ENCODE results near the gene GALNT2.
A peak's percentile ranks its signal among the peaks of the same experiment; 100 is the strongest.

The GALNT2 gene

DNA sequence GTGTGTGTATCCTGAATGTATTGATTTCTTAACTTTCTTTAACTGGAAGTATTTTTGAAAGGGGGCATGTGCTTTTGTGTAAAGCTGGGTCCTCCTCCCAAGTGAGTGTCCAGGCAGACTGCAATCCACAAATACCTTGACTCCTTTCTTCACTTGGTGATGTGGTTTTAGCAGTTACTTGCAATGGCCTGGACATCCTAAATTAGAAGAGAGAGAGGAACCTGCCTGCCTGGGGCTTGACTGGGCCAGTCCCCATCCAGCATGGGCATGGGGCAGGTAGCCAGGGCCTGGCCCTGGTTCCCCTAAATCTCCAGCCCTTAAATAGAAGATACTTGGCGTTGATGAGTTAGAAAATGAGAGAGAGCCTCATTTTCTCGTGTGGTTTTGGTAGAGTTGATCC, 199.4 kb downstream of the GALNT2 start:
- DNase-seq = no peak

DNA sequence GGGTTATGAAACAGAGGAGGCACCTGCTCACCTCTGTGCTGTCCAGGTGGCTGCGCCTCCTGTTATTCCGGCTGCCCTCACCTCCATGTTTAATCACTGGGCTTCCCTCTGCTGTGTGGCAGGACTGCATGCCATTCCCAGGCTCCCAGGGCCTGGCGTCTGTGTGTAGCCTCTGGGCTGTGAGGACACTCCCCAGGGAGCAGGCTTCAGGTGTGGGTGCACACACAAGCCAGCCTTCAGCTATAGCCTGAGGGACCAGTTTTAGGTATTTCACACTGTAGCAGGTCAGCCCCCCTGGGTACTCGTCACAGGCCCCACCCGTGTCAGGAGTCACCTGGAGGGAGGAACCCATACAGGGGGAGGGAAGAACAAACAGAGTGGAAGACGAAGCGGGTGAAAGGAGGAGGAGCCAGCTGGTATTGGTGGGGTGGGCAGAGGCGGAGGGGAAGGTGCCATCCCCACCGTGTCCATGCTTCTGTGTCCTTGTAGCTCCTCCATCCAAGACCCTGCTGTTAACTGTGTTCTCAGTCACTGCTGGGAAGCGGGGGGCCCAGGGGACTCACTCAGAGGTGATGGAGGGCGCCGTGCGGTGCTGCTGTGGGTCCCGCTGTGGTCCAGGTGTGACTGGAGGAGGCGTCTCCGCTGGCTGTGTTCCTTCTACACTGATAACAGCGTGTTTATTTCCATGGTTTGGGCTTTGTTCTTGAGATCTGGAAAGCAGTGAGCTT, 200.5 kb downstream of the GALNT2 start:
- no peak for DNase-seq

GRCh38 chr1:230268371-230269170, 201.5 kb downstream of the GALNT2 start:
- peak in 1 of 5 experiments; percentile 15 for DNase-seq

GRCh38 chr1:230270185-230270558, 203.1 kb downstream of the GALNT2 start:
- DNase-seq = no peak

- peak in 1 of 5 experiments; percentile 56 for DNase-seq
These were observed 203.7 kb downstream of the GALNT2 start for GRCh38 chr1:230270559-230271281.

GRCh38 chr1:230271300-230272035, 204.4 kb downstream of the GALNT2 start:
- no peak for DNase-seq

GRCh38 chr1:230272557-230272956, 205.5 kb downstream of the GALNT2 start:
- no peak for DNase-seq

DNA sequence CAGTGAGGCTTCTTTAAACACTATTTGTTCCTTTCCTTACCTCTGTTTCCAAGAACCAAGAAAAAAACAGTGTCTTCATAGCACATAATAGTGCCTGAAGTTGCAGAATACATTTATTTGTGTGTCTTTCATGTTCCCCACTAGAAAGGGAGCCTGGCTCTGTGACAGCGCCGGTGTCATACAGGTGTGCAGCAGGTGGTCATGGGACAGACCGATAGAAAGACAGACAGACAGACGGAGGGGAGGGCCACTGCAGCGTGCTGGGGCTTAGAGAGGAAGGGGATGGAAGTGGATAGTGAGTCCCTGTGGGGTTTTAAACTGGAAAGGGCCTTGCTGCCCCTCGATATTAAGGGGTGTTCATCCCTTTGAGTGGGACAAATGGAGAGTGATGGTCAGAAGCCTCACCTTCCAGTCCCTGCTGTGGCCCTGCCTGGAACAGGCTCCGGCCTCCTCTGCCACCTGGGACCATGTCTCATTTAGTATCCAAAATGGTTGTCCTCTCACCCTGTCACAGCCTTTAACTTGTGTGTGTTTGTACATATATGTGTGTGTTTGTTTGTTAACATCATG, 206.2 kb downstream of the GALNT2 start:
- no peak for DNase-seq

GRCh38 chr1:230274254-230274653, 207.2 kb downstream of the GALNT2 start:
- no peak for DNase-seq

GRCh38 chr1:230276401-230276800, 209.4 kb downstream of the GALNT2 start:
- DNase-seq = no peak

DNA sequence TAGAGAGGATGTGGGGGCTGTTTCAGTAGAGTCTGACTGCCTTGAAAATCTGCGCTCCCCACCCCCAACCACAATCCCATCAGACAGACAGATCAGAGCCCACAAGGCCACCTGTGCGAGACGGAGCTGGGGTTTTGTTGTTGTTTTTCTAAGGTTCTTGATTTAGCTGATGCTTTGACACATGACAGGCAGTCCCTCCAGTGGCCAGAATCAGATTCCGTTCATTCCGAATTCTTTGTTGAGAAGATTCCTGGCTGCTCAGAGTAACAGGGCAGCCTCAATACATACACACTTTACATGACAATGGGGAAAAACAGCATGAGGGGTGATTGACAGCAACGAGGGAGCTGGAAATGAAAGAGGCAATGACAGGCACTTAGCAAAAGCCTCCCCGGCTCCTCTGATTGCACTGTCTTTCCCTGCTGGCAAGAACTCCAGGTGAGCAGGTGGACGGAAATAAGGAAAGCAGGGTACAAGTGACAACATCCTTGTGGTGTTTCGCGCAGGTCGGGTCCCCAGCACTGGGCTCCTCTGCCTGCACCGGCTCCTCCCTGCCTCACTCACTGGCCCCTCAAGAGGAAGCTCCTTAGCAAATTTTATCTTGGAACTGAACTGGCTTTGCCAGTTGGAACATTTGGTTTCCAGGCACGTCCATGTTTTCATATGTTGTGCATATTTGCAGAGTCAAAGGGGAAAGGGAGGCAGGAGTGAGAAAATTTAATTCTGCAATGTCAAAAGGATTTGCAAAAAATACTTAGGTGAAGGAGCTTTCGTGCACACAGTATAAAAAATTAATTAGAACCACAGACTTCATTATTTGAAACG, 210.4 kb downstream of the GALNT2 start:
- DNase-seq = no peak

GRCh38 chr1:230278376-230278775, 211.3 kb downstream of the GALNT2 start:
- no peak for DNase-seq

- no peak for DNase-seq
These were observed 212.0 kb downstream of the GALNT2 start for GRCh38 chr1:230278871-230279582.

- no peak for DNase-seq
These were observed 212.5 kb downstream of the GALNT2 start for GRCh38 chr1:230279583-230279945.

DNA sequence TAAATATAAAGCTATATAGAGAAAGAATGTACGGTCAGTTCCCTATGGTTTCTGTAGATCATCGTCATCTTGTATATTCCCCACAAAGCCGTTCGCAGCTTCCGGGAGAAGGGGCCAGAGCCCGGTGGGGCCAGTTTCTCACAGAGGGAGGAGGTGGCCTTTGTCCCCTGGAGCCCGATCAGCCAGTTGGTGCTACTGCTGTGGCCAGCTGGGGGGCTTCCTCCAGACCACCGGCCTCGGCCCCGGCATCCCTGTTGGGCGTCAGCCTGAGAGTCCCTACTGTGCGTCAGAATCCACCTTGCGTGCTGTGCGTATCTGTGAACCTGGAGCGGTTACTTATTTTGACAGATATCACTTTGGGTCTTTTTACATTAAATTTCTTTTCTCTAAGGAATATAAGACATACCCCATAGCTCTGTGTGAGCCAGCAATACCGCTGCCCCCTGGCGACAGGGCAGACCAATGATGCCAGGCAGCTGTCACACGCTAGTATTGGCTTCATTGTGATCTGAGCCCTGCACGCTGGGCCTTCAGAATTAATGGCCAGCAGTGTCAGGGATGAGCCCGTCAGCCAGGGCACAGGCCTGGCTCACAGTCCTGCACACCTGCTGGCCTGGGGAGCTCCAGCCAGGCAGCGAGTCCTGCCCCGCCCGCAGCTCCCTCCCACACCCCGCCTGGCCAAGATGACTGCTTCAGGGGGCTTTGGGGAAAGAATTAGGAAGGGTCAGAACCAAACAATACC, 213.2 kb downstream of the GALNT2 start:
- DNase-seq = no peak

GRCh38 chr1:230280906-230281413, 213.9 kb downstream of the GALNT2 start:
- DNase-seq = no peak

- DNase-seq = no peak
These were observed 214.5 kb downstream of the GALNT2 start for GRCh38 chr1:230281556-230281955.

GRCh38 chr1:230282157-230282556, 215.1 kb downstream of the GALNT2 start:
- peak in 1 of 5 experiments; percentile 26 for DNase-seq

- no peak for DNase-seq
These were observed 216.6 kb downstream of the GALNT2 start for GRCh38 chr1:230283678-230284077.

DNA sequence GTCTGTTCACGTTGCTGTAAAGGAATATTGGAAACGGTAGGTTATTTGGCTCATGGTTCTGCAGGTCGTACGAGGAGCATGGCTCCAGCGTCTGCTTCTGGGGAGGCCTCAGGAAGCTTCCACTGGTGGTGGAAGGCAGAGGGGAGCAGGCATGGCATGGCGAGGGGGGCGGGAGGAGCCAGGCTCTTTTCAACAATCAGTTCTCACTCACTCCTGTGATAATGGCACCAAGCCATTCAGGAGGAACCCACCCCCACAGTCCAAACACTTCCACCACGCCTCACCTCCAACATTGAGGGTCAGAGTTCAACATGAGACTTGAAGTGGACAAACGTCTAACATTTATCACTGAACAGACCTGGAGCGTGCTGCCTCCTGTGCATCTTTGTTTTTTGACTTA, 217.9 kb downstream of the GALNT2 start:
- DNase-seq = no peak
